Inflammatory macrophage treated with lipopolysaccharide for 1 hour (primary cell): ENCODE measurements around the gene USP9X.
A peak's percentile ranks its signal among the peaks of the same experiment; 100 is the strongest.
"Not testable (repeated sequence)": the region's sequence is repeated elsewhere in the genome, so short reads cannot be mapped to it uniquely, and the experiment has no call there.

Source experiments
- DNase-seq, 2 donors: peaks; one replicate each; pipeline ENCODE4 v3.0.0-alpha.2; 2020 to 2022

Gene USP9X

GRCh38 chrX:41133551-41133950 lies 48.3 kb downstream of the USP9X start:
- no peak for DNase-seq

DNA sequence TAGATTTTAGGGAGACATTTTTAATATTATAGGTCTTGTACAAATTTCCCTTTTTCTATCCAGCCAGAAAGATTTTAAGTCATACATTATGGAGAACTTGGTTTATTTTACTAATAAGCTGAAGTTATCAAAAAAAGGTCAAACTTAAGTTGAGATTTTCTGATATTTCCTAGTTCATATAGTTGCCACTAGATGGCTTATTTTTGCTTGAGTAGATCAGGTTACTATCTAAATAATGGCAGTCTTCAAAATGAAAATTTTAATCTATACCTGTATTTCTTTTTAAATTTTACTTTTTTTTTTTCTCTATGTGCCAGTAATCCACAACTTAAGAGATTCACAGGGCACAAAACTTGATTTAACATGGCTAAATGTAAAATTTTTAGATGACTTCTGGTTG lies 52.3 kb downstream of the USP9X start:
- DNase-seq, result no peak

DNA sequence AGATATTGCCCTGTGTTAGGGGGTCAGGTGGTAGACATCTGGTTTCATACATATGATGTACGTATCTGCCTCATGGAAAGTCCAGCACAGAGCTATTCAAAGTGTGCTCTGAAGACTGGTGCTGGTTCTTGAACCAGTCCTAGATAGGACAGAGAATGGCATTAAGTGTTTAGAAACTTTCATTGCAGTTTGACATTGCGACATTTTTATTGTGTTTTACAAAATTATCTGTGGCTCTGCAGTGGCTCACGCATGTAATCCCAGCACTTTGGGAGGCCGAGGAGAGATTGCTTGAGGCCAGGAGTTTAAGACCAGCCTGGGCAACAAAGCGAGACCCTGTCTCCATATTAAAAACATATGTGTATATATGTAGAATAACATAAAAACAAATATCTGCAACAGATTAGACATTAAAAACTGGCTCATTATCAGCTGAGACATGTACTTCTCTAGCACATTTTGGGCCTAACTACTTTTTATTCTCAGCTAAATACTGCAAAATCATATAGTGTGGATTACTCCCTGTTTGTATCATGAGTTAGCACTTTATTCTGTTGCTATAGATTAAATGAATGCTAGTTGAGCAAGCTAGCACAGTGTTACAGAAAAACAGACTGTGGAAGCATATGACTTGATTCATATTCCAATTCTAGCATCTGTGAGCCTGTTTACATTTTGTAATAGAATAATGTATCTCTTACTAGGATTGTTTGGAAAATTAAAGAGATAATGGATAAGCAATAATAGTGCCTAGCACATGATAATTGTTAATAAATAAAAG lies 57.1 kb downstream of the USP9X start:
- no peak for DNase-seq

DNA sequence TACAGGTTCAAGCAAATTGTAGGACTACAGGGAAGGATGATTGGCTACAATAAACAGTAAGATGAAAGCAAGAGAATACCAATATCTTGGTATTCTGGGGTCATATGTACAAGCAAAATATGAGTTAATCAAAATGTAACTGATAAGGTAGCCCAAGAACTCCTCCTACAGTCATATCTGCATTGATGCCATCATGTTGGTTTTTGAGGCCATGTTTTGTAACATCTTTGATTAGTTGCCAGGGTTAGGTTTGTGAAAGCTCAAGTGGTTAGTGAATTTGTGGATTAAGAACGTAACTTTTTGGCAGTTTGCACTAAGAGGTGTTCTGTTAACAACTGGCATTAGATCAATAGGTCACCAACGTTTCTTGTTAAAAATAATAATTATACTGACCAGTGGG lies 59.6 kb downstream of the USP9X start:
- no peak for DNase-seq

- peak; percentile 21 to 44 for DNase-seq
These were observed 60.8 kb downstream of the USP9X start for GRCh38 chrX:41145920-41146608.

DNA sequence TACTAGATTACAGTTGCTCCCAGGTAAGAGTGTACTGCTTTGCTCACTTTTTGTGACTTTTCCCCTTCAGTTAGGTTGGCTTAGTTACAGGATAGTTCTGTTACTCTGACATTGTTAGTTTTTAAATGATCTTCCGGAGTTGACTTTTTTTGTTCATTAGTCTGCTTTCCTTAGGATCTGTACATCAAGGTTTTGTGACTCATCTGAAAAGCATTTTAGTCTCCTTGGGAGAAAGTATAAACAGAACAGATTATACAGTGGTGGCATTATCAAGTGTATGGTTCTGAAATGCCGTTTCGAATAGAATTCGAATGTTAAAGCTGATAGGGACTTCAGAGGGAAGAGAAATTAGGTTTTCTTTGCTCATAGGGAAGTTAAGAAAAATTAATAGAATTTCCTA lies 63.3 kb downstream of the USP9X start:
- DNase-seq, result no peak

DNA sequence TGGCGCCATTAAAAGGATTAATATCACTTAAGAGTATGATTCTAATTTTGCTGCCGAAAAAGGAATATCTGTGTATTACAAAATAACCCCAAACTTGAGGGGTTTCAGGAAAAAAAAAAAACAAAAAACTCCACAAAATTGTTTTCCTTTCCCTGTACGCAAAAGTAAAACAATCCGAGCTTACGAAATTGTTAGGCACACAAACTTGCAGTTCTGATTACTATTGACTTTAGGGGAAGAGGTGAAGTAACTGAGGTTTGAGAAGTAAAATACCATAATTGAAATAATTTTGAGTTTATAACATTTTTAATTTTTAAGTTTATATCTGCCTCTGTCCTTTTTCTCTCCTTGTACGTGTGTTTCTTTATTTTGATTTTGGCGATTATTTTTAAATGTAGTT lies 64.8 kb downstream of the USP9X start:
- DNase-seq, result no peak

GRCh38 chrX:41151726-41152125 lies 66.5 kb downstream of the USP9X start:
- DNase-seq, result not testable (repeated sequence)

DNA sequence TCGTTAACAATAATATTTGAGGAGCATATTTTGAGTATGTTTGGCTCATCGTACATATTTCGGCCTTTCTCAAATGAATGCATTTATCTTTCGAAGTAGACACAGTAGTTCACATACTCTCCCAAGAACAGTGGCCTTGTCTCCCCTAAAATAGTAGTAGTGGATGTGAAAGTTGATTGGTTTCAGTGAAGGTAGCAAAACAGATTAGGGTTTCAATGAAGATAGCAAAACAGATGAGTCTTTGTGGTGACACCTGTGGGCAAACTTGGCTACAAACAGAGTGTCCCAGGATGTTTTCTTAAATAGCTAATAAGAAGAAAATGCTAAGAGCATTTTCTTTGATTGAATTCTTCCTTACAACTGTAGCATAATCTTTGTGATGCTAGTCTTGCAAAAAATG lies 67.0 kb downstream of the USP9X start:
- DNase-seq, result no peak

DNA sequence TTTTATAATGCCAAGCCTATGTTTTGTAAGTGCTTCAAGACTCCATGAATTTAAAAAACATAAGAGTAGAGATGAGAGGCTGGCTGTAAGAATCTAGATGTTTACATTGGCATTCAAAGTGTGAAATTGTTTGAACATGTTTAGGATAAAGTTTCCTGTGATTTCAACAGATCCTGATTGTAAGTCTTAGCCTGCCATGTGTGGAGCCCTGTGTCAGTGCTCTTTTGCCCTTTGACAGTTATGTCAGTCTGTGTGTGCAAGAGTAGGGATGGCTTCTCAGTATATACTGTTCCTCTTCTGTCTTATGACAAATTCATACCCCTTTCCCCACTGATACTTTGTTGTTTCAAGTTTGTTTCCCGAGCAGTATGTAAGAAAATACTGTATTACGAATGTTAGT lies 68.2 kb downstream of the USP9X start:
- no peak for DNase-seq

DNA sequence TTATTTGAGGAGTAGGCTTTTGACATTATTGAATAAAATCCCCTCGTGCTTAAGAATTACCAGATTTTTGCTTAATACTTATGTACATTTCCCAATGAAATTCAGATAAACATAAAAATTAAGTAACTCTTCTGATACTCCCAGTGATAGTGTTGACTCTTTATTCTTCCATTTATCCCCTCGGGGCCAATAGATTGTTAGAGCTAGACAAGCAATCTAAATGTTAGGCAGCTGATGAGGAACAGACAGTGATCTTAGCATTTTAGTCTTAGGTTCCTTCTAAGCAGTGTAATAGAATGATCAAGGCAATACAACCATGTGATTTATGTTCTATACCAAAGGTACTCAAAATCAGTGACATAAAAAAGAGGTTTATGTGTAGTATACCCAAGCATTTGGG lies 68.7 kb downstream of the USP9X start:
- no peak for DNase-seq

DNA sequence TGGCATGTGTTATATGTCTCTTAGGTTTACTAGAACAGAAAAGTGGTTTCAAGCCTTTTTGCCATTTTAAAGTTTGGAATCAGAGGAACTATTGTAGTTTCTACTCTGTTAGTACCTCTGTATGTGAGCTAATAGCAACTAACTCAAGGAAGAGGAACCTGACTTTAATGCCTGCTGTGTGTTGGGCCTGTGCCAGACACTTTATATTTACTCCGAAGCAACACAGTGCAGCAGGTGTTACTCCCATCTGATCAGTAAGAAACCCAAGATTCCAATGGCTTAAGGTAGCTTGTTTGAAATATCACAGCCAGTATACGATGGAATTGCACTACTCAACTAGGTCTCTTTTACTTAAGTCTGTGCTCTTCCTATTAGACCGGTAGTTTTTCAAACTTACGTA lies 79.2 kb downstream of the USP9X start:
- DNase-seq, result no peak

GRCh38 chrX:41167888-41168287 lies 82.6 kb downstream of the USP9X start:
- DNase-seq, result no peak

- no peak for DNase-seq
These were observed 91.0 kb downstream of the USP9X start for GRCh38 chrX:41176263-41176662.

- DNase-seq, result no peak
These were observed 92.1 kb downstream of the USP9X start for GRCh38 chrX:41177297-41177696.

- DNase-seq, result no peak
These were observed 93.0 kb downstream of the USP9X start for GRCh38 chrX:41178201-41178600.

GRCh38 chrX:41180194-41180908 lies 95.1 kb downstream of the USP9X start:
- peak; percentile 29 to 52 for DNase-seq

- DNase-seq, result peak in 1 of 2 donors; percentile 1
These were observed 99.1 kb downstream of the USP9X start for GRCh38 chrX:41184312-41184711.

- DNase-seq, result not testable (repeated sequence)
These were observed 101.7 kb downstream of the USP9X start for GRCh38 chrX:41186946-41187345.

DNA sequence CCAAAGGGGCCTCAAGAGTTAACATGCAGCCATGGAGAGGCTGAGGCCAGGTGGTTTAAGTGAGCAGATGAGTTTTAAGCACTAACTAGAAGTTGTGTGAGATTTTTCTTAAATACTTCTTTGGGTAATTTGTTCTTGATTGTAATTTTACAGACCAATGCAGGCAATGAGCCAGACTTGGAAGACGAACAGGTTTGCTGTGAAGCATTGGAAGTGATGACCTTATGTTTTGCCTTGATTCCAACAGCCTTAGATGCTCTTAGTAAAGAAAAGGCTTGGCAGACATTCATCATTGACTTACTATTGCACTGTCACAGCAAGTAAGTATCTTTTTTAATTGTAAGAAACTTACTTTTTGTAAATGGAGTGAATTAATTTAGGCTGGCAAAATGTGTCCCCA lies 103.9 kb downstream of the USP9X start:
- DNase-seq, result no peak

DNA sequence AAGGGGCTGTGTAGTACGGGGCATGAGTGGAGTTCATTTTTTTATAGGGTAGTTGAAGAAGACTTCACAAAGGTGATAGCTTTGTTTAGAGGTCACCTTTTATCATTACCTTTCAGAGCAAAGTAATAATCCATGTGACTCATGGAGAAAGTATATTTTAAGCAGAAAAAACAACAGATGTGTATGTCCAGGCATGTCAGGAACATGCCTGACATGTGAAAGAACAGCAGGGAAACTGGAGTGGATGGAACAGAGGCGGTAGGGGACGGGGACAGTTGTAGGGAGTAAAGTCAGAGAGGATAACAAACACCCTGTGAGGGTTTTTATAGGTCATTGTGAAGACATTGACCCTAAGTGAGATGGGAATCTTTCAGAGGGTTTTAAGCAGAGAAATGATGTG lies 107.6 kb downstream of the USP9X start:
- no peak for DNase-seq

GRCh38 chrX:41198410-41198809 lies 113.2 kb downstream of the USP9X start:
- no peak for DNase-seq

- no peak for DNase-seq
These were observed 115.5 kb downstream of the USP9X start for GRCh38 chrX:41200785-41201184.

DNA sequence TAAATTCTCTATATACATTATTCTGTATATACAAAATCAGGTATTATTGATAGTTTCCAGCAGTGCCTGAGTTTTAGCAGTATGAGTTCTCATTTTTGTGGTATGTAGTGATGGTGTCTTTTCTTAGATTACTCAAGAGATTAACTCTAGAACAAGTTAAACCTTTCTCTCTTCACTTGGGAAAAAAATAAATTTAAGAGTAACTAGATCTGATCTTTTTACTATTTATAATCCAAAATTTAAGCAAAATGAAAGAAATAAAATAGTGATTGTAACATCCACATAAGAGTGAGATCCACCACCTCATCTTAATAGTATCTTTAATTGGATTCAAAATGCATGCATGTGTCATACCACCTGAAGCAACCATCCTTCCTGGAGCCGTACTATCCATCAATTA lies 124.6 kb downstream of the USP9X start:
- no peak for DNase-seq
